NOMO-1 (cell line): ENCODE data around the gene AP4B1.
"Not testable (repeated sequence)": the region's sequence is repeated elsewhere in the genome, so short reads cannot be mapped to it uniquely, and the experiment has no call there.

Experiments used
- DNase-seq, 2 experiments: peaks; one replicate each; lab custom pipeline; 2025; ENCODE audit not compliant: unreplicated experiment in 2 of 2; lab: John Stamatoyannopoulos, UW

Gene AP4B1

GRCh38 chr1:113904674-113905434 is at the start of gene AP4B1, which contains the start of gene DCLRE1B:
Gene AP4B1, minus strand, starts transcription at chr1:113904799. Its CDS starts 82 bp downstream, at chr1:113904717.
Gene DCLRE1B, plus strand, starts transcription at chr1:113905326. Its CDS starts 261 bp downstream, at chr1:113905587.
- DNase-seq, result peak; percentile 99 to 100

GRCh38 chr1:113951719-113952118 is 47.1 kb upstream of the AP4B1 start:
- no peak for DNase-seq

GRCh38 chr1:113950908-113951307 is 46.3 kb upstream of the AP4B1 start:
- DNase-seq, result no peak

- DNase-seq, result no peak
Observed at GRCh38 chr1:113949007-113949406, 44.4 kb upstream of the AP4B1 start.

GRCh38 chr1:113948151-113948550 is 43.6 kb upstream of the AP4B1 start:
- not testable (repeated sequence) for DNase-seq

- no peak for DNase-seq
Observed at GRCh38 chr1:113947388-113948107, 42.9 kb upstream of the AP4B1 start.

- no peak for DNase-seq
Observed at GRCh38 chr1:113946678-113947387, 42.2 kb upstream of the AP4B1 start.

- DNase-seq, result no peak
Observed at GRCh38 chr1:113946112-113946511, 41.5 kb upstream of the AP4B1 start.

GRCh38 chr1:113945329-113945728 is 40.7 kb upstream of the AP4B1 start:
- DNase-seq, result no peak

GRCh38 chr1:113943028-113943811 is 38.6 kb upstream of the AP4B1 start:
- peak; percentile 55 to 89 for DNase-seq

- no peak for DNase-seq
Observed at GRCh38 chr1:113942527-113942926, 37.9 kb upstream of the AP4B1 start.

- no peak for DNase-seq
Observed at GRCh38 chr1:113941245-113941559, 36.6 kb upstream of the AP4B1 start.

GRCh38 chr1:113940365-113941244 is 36.0 kb upstream of the AP4B1 start:
- peak; percentile 70 to 72 for DNase-seq

GRCh38 chr1:113938192-113938591 is 33.6 kb upstream of the AP4B1 start:
- no peak for DNase-seq

GRCh38 chr1:113937146-113937545 is 32.5 kb upstream of the AP4B1 start:
- no peak for DNase-seq

GRCh38 chr1:113935970-113936369 is 31.4 kb upstream of the AP4B1 start:
- DNase-seq, result no peak

GRCh38 chr1:113935176-113935575 is 30.6 kb upstream of the AP4B1 start:
- DNase-seq, result no peak

GRCh38 chr1:113934511-113935055 is 30.0 kb upstream of the AP4B1 start:
- no peak for DNase-seq

GRCh38 chr1:113934006-113934405 is 29.4 kb upstream of the AP4B1 start:
- DNase-seq, result no peak
